ENCODE data around the gene LPAR1.

GRCh38 chr9:111016016-111016415, 22.3 kb downstream of the LPAR1 start:
- no peak for TF ChIP-seq CTCF (IDR thresholded peaks at IDR 0.05; ENCODE audit: insufficient read depth, low read depth, low read length)
- TF ChIP-seq EZH2 (IDR thresholded peaks at IDR 0.05; ENCODE audit: insufficient read depth, low read length) = no peak

Data from astrocyte (in vitro differentiated cells and primary cell).